C1 segment of cervical spinal cord (tissue), 14 donors: Measurements from ENCODE around the gene RECQL.

ENCODE experiments used
- DNase-seq, 14 donors: peaks; one replicate each; lab custom pipeline; 2025; lab: John Stamatoyannopoulos, UW

RECQL gene, protein sequence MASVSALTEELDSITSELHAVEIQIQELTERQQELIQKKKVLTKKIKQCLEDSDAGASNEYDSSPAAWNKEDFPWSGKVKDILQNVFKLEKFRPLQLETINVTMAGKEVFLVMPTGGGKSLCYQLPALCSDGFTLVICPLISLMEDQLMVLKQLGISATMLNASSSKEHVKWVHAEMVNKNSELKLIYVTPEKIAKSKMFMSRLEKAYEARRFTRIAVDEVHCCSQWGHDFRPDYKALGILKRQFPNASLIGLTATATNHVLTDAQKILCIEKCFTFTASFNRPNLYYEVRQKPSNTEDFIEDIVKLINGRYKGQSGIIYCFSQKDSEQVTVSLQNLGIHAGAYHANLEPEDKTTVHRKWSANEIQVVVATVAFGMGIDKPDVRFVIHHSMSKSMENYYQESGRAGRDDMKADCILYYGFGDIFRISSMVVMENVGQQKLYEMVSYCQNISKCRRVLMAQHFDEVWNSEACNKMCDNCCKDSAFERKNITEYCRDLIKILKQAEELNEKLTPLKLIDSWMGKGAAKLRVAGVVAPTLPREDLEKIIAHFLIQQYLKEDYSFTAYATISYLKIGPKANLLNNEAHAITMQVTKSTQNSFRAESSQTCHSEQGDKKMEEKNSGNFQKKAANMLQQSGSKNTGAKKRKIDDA

GRCh38 chr12:21501258-21502163 is at the start of gene RECQL, which contains the start of gene GOLT1B:
TSS of gene RECQL (minus strand) at chr12:21501635. CDS start at chr12:21499570, 2,065 bp downstream.
TSS of gene GOLT1B (plus strand) at chr12:21501789. CDS start at chr12:21501924, 135 bp downstream.
- peak; percentile 48 to 95 (median 90) for DNase-seq

DNA sequence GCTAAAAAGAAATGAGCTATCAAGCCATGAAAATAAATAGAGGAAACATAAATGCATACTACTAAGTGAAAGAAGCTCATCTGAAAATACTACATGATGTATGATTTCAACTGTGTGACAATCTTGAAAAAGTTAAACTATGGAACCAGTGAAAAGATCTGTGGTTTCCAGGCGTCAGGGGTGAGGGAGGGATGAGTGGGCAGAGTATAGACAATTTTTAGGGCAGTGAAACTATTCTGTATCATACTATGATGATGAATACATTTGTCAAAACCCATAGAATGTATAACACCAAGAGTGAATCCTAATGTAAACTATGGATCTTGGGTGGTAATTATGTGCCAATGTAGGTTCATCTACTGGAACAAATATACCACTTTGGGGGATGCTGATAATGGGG is 46.0 kb upstream of the RECQL start:
- DNase-seq: no peak

GRCh38 chr12:21546716-21547115 is 45.3 kb upstream of the RECQL start:
- no peak for DNase-seq

DNA sequence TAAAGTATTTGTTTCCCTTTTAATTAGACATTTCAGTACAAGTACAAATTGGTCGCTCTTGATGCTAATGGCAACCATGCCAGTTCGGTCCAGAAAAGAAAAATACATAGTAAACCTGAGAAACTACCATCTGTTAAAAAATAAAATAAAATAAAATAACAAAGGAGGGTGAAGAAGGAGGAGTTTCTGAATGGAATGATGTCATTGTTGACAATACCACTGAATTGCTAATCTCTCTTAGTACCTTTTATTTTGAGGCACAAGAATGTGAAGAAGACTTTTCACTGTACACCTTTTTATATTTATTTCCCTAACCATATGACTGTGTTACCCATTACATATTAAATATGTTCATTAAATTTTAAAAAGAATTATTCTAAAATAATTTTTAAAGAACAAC is 44.1 kb upstream of the RECQL start:
- no peak for DNase-seq

DNA sequence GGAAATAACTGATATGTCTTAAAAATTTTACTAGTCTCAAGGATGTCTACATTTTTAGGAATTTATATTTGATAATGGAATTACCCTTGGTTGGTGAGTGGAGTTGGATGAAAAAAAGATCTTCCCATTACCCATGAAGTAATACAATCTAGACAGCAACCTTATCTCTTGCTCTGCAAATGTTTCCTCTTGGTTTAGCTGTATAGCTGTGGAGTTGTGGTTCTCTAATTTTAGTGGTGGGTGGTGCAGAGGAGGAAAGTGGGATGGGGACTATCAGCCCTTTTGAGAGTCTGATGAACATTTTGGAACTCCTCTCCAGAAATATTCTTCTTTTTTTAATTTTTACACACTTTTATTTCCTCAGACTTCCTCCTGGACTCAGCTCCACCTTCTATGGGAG is 41.7 kb upstream of the RECQL start:
- DNase-seq: no peak

- DNase-seq: no peak
Measured at GRCh38 chr12:21542403-21542802, 41.0 kb upstream of the RECQL start.

- no peak for DNase-seq
Measured at GRCh38 chr12:21541773-21542172, 40.3 kb upstream of the RECQL start.

- no peak for DNase-seq
Measured at GRCh38 chr12:21539797-21540196, 38.4 kb upstream of the RECQL start.

- DNase-seq: no peak
Measured at GRCh38 chr12:21538061-21538653, 36.7 kb upstream of the RECQL start.

DNA sequence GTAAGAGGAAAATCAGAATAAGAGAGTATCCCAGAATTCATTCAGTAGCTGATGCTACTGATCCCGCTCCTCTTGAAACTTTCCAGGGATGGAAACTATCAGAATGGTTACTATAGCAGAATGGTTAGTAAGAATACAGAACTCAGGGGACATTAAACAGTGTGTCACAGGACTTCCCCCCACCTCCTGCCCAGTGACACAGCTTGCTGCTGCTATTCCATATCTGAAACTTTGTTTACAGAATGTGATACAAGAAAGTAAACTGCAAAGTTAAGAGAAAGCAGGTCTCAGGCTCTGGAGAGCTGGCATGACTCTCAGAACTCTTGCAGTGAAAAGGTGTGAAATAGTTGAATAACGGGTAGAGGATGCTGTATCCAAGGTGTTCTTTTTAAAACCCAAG is 28.0 kb upstream of the RECQL start:
- DNase-seq: no peak

DNA sequence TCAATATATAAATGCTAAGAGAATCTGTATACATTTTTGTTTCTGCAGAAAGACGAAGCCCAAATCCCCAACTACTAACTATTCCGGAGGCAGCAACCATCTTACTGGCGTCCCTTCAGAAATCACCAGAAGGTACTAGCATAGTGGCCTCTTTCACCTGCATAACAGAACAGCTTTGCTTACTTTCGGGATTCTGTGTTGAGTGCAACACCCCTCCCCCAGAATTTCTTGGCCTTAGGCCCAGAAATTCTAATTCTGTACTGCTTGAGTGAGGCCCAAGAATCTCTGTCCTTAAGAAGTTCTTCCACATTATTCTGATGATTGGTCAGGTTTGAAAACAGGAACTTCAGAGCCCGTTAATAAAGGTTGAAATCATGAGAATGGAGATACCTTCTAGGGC is 27.5 kb upstream of the RECQL start:
- DNase-seq: peak in 1 of 14 donors; percentile 6

- peak in 9 of 14 donors; percentile 8 to 66 (median 41) for DNase-seq
Measured at GRCh38 chr12:21527451-21528180, 26.2 kb upstream of the RECQL start.

DNA sequence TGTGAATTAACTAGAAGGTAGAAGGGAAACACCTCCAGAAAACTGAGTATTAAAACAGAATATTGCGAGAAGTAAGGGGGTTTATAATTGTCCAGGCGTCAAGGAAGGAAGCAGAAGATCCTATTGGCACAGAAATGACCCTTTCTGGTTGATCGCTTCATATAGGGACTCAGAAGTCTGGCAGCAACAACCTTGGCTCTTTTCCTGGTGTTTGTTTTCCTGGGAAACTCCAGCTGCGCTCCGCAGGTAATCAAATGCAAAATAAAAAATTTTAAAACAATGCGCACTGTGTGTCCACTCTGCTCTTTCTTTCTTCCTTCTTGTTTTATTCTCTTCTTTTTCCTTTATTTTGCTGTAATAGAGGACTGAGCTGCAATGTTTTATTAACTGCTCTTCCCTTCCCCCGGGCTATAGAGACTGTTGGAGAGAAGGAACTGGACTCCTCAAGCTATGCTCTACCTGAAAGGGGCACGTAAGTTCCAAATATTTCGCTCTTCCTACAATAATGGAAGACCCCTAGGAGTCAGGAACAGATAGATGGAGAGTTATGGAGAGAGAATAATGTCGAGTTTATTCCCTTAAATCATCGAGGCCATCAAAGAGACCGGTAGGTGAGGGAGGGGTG is 25.4 kb upstream of the RECQL start:
- no peak for DNase-seq

- DNase-seq: no peak
Measured at GRCh38 chr12:21526053-21526452, 24.6 kb upstream of the RECQL start, which contains the start of gene SPX. TSS of gene SPX (plus strand) at chr12:21526296. CDS start at chr12:21526473, 177 bp downstream.

DNA sequence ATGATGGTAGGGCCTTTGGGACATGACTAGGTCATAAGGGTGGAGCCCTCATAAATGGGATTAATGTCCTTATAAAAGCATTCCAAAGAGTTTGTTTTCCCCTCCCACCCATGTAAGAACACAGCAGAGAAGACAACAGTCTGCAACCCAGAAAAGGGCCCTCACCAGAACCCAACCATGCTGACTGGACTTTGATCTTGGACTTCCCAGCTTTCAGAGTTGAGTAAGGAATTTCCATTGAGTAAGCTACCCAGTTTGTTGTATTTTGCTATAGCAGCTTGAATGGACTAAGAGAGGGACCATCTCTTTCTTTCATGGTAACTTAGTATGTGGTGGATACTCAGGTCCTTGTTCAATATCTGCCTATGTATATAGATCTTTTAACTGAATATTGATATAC is 21.7 kb upstream of the RECQL start:
- no peak for DNase-seq

- no peak for DNase-seq
Measured at GRCh38 chr12:21521541-21521940, 20.1 kb upstream of the RECQL start.

- no peak for DNase-seq
Measured at GRCh38 chr12:21518451-21518850, 17.0 kb upstream of the RECQL start.

GRCh38 chr12:21516281-21516680 is 14.8 kb upstream of the RECQL start:
- DNase-seq: no peak

DNA sequence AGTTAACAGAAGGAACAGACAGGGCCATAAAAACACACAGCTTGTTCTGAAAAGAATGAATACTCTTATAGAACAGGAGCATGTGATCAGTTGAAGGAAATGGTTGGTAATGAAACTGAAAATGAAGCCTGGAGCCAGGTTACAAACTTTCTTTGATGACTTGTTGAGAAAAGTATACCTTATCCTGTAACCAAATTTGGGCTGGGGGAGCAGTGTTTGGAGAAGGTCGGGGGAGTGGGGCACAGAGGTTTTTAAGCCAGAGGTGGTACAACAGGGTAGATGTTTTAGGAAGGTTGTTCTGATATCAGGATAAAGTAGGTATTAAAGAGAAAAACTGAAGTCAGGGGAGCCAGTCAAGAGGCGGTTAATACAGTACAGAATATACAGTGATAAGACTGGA is 8.3 kb upstream of the RECQL start:
- DNase-seq: no peak

DNA sequence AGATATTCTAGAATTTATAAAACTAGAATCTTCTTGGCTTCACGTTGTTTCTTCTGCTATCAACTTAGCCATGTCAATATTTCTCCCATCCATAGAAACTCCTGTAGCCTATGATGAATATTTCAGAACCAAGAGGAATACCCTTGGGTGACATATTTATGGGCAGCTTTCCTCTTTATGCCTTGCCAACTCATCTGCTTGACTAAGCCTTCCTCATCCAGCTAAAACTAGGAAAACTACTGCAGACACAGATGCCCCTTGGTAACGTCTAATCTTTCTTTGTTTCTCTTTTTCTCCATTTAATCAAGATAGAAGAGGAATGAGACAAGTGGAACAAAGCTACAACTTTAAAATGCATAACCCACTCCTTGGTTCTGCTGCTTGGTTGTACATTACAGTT is 6.4 kb upstream of the RECQL start:
- no peak for DNase-seq
